Ovary (tissue), 3 donors: Measurements from ENCODE around the gene CASKIN2.

Source experiments
- EP300 ChIP-seq: sonication (generic); formaldehyde crosslinking; IDR thresholded peaks from one replicate; pipeline ENCODE4 v1.6.1; 2017; ENCODE audit warnings: antibody characterized with exemption
- POLR2A ChIP-seq: fragments of 450-650 bp; IDR thresholded peaks from one replicate; pipeline ENCODE4 v1.6.1; 2017; ENCODE audit warnings: antibody characterized with exemption, mild to moderate bottlenecking, moderate library complexity
- TF ChIP-seq, protein P1 (sequence below), 3 donors: fragments of 450-650 bp in 2 of 3; fragments of 200-600 bp in 1 of 3; IDR thresholded peaks; one replicate each; pipeline versions ENCODE4 v1.5.1 to v1.8.0; 2016 to 2022; ENCODE audit warnings: antibody characterized with exemption in 3 of 3, mild to moderate bottlenecking in 1 of 3
- donor health status: DM: no; HTN: no; CAD: no.

DNA sequence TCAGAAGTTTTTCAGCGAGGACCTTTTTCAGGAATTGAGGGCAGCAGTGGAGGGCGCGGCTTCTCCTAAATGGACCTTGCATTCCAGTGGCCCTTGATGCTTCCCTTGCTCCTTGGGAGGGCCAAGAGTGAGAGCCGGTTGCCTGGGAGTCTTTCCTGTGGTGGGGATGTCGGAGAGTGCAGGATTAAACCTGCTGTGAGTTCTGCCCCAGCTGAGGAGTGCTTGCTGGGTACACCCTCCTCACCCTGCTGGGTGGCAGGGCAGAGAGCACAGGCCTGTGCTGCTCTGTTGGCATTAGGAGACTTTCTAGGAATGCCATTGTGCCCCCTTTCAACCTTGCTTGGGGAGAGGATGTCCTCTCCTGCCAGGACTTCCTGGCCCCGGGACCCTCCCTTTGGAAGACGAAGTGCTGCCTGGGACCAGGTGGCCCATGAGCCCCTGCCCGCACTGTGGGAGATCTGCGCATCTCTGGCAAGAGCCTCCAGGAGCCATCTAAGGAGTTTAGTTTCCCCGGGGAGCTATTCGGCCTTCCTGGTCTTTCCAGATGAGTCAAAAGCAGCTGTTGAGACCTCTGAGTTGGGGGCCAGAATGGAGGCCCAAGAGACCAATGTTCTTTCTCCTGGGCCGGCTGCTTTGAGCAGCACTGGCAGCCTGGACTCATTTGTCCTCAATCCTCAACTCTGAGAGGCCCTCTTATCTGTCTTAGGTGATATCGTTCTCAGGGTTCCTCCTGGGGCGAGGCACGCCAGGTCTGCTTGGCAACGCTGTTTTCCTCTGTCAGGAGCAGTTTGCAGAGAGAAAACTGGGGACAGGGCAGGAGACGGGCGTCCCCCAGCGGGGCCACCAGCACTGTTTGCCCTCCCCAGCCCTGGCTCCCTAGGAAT is 15.7 kb upstream of the CASKIN2 start:
- TF ChIP-seq, protein P1, sequence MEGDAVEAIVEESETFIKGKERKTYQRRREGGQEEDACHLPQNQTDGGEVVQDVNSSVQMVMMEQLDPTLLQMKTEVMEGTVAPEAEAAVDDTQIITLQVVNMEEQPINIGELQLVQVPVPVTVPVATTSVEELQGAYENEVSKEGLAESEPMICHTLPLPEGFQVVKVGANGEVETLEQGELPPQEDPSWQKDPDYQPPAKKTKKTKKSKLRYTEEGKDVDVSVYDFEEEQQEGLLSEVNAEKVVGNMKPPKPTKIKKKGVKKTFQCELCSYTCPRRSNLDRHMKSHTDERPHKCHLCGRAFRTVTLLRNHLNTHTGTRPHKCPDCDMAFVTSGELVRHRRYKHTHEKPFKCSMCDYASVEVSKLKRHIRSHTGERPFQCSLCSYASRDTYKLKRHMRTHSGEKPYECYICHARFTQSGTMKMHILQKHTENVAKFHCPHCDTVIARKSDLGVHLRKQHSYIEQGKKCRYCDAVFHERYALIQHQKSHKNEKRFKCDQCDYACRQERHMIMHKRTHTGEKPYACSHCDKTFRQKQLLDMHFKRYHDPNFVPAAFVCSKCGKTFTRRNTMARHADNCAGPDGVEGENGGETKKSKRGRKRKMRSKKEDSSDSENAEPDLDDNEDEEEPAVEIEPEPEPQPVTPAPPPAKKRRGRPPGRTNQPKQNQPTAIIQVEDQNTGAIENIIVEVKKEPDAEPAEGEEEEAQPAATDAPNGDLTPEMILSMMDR (IDR thresholded peaks at IDR 0.05) = no peak
- TF ChIP-seq POLR2A = no peak
- TF ChIP-seq EP300 = no peak
